IMR-90 (cell line): ENCODE results near the gene BLMH. TPM values are rescaled to one million over a fixed set of nuclear protein-coding genes. Genes with fewer than 3 reads are reported as not detected.

Experiments used
- ATAC-seq: fragments of 200-7000 bp; cut with Tn5 transposase; 2 replicates; pipeline ENCODE4 v1.9.1; 2020; ENCODE audit warnings: low read depth, mild to moderate bottlenecking, moderate library complexity
- BruUV-seq: library from RNA; stranded (reverse); fragments of 400-500 nt; replicated peaks from 2 replicates; lab custom pipeline; 2021; lab: Mats Ljungman, UMichigan
- CTCF ChIA-PET: fragments of 300-600 bp; formaldehyde crosslinking; extraction: SDS; loops from one replicate; lab custom pipeline; 2021; ENCODE audit warnings: antibody characterized with exemption; lab: Yijun Ruan, JAX
- POLR2A ChIA-PET: fragments of 300-600 bp; sonication (Branson Sonifier 250); formaldehyde crosslinking; loops from one replicate; lab custom pipeline; 2022; ENCODE audit warnings: antibody characterized with exemption; ENCODE audit not compliant: unreplicated experiment; lab: Charles Lee
- DNase-seq: peaks from one replicate; pipeline ENCODE4 v3.0.0; 2013
- H2AFZ ChIP-seq: replicated peaks from 2 replicates; pipeline ENCODE3; 2013; ENCODE audit warnings: low read length, mild to moderate bottlenecking; ENCODE audit not compliant: poor library complexity
- H2AK5ac ChIP-seq: 2 replicates; pipeline ENCODE4 v1.6.1; 2013; ENCODE audit warnings: low read depth, low read length, inconsistent platforms
- H2AK9ac ChIP-seq: replicated peaks from 2 replicates; pipeline ENCODE3; 2013; ENCODE audit warnings: mild to moderate bottlenecking, low read depth, low read length, moderate library complexity; ENCODE audit not compliant: poor library complexity
- H2BK120ac ChIP-seq: 2 replicates; pipeline ENCODE4 v1.6.1; 2013; ENCODE audit warnings: low read depth, low read length, inconsistent platforms
- H2BK15ac ChIP-seq: 3 replicates; pipeline ENCODE4 v1.6.1; 2013; ENCODE audit warnings: low read depth, low read length, inconsistent platforms
- H2BK20ac ChIP-seq: 2 replicates; pipeline ENCODE4 v1.6.1; 2013; ENCODE audit warnings: low read depth, mild to moderate bottlenecking, inconsistent platforms, low read length, moderate library complexity
- H2BK5ac ChIP-seq: 2 replicates; pipeline ENCODE4 v1.6.1; 2013; ENCODE audit warnings: mild to moderate bottlenecking, low read depth, low read length, inconsistent platforms; ENCODE audit not compliant: poor library complexity, severe bottlenecking
- H3K14ac ChIP-seq: replicated peaks from 2 replicates; pipeline ENCODE4 v1.6.1; 2013; ENCODE audit warnings: low read depth, low read length, inconsistent platforms
- H3K18ac ChIP-seq: 2 replicates; pipeline ENCODE4 v1.6.1; 2013; ENCODE audit warnings: low read depth, low read length, control low read depth
- H3K23ac ChIP-seq: 2 replicates; pipeline ENCODE4 v1.6.1; 2013; ENCODE audit warnings: low read depth, low read length, inconsistent platforms
- H3K27ac ChIP-seq: 2 replicates; pipeline ENCODE4 v1.5.1; 2013; ENCODE audit warnings: mild to moderate bottlenecking, control low read depth, low read length; ENCODE audit not compliant: insufficient read depth
- H3K27me3 ChIP-seq: 2 replicates; pipeline ENCODE4 v1.6.1; 2013; ENCODE audit warnings: low read length; ENCODE audit not compliant: control insufficient read depth, insufficient read depth
- H3K36me3 ChIP-seq: 2 replicates; pipeline ENCODE4 v1.6.1; 2013; ENCODE audit warnings: low read length, mixed read lengths; ENCODE audit not compliant: control insufficient read depth, insufficient read depth
- H3K4ac ChIP-seq: 2 replicates; pipeline ENCODE4 v1.6.1; 2013; ENCODE audit warnings: low read depth, low read length, inconsistent platforms
- H3K4me1 ChIP-seq: 2 replicates; pipeline ENCODE4 v1.6.1; 2013; ENCODE audit warnings: low read length, mixed read lengths; ENCODE audit not compliant: control insufficient read depth, insufficient read depth
- H3K4me2 ChIP-seq: 2 replicates; pipeline ENCODE4 v1.6.1; 2013; ENCODE audit warnings: low read depth, mild to moderate bottlenecking, control low read depth, low read length, moderate library complexity
- H3K4me3 ChIP-seq: 2 replicates; pipeline ENCODE4 v1.5.1; 2013; ENCODE audit warnings: low read depth, mild to moderate bottlenecking, control low read depth, low read length, moderate library complexity; ENCODE audit not compliant: insufficient read depth
- H3K56ac ChIP-seq: 2 replicates; pipeline ENCODE4 v1.6.1; 2013; ENCODE audit warnings: low read length, inconsistent platforms; ENCODE audit not compliant: insufficient read depth; ENCODE audit errors: extremely low read depth
- H3K79me1 ChIP-seq, 2 experiments: 2 replicates each; pipeline ENCODE4 v1.6.1; 2013; ENCODE audit warnings: low read length in 2 of 2, inconsistent platforms in 1 of 2, low read depth in 1 of 2
- H3K9ac ChIP-seq: 2 replicates; pipeline ENCODE4 v1.6.1; 2013; ENCODE audit warnings: low read depth, low read length, control low read depth
- H3K9me1 ChIP-seq: 2 replicates; pipeline ENCODE4 v1.6.1; 2013; ENCODE audit warnings: low read length, inconsistent platforms; ENCODE audit not compliant: insufficient read depth
- H3K9me3 ChIP-seq: 2 replicates; pipeline ENCODE4 v1.6.1; 2013; ENCODE audit warnings: low read length; ENCODE audit not compliant: control insufficient read depth, insufficient read depth
- H4K20me1 ChIP-seq: 2 replicates; pipeline ENCODE4 v1.6.1; 2013; ENCODE audit warnings: low read length, inconsistent platforms; ENCODE audit not compliant: insufficient read depth
- H4K5ac ChIP-seq: 2 replicates; pipeline ENCODE4 v1.6.1; 2013; ENCODE audit warnings: mild to moderate bottlenecking, low read depth, low read length, control low read depth
- H4K8ac ChIP-seq, 2 experiments: 2 replicates each; pipeline ENCODE4 v1.6.1; 2013; ENCODE audit warnings: low read depth in 2 of 2, low read length in 2 of 2, control low read depth in 1 of 2, inconsistent platforms in 1 of 2
- H4K91ac ChIP-seq: 2 replicates; pipeline ENCODE4 v1.6.1; 2013; ENCODE audit warnings: low read depth, low read length, inconsistent platforms; ENCODE audit not compliant: insufficient read depth
- BHLHE40 ChIP-seq: fragments of 150-350 bp; IDR thresholded peaks from 2 replicates; pipeline ENCODE4 v1.6.1; 2016; ENCODE audit warnings: mild to moderate bottlenecking, low read depth, low read length
- NFE2L2 ChIP-seq: fragments of 150-350 bp; IDR thresholded peaks from 2 replicates; pipeline ENCODE4 v1.6.1; 2016; ENCODE audit warnings: low read depth, mild to moderate bottlenecking, low read length
- USF2 ChIP-seq: fragments of 150-350 bp; IDR thresholded peaks from 2 replicates; pipeline ENCODE4 v1.6.1; 2017; ENCODE audit warnings: mild to moderate bottlenecking, antibody characterized with exemption, low read length, low read depth
- WGBS, 2 experiments: methylation state at CpG; one replicate each; pipeline versions ENCODE4 v1.1.5 to v1.1.7; 2013; ENCODE audit warnings: missing lambda C conversion rate in 2 of 2; ENCODE audit not compliant: insufficient read length in 1 of 2; ENCODE audit errors: extremely low coverage in 2 of 2; 5-methylcytosine and 5-hydroxymethylcytosine counted together
- dilution Hi-C: fragments of 300-500 bp; cut with HindIII; formaldehyde crosslinking; loops from one replicate; pipeline ENCODE4 v1.14.3; 2018; ENCODE audit warnings: low sequenced_read_pairs; ENCODE audit not compliant: unreplicated experiment
- in situ Hi-C: fragments of 300-500 bp; cut with MboI; formaldehyde crosslinking; loops from 3 replicates; pipeline ENCODE4 v1.14.3; 2019; ENCODE audit warnings: low sequenced_read_pairs, inconsistent platforms, mixed read lengths
- intact Hi-C: fragments of 100-400 bp; cut with micrococcal nuclease; formaldehyde crosslinking; loops from 2 replicates; pipeline ENCODE4 v1.10.0; 2022
- polyA plus RNA-seq, 3 experiments: library from polyadenylated mRNA; depleted of rRNA; stranded (reverse); fragments of >200 nt; gene quantifications; 2 replicates each; pipeline ENCODE4 v1.2.3, GENCODE V29; 2012; ENCODE audit warnings: low replicate concordance in 1 of 3
- total RNA-seq: library from RNA; depleted of rRNA; stranded (reverse); fragments of >200 nt; gene quantifications from 2 replicates; pipeline ENCODE4 v1.2.3, GENCODE V29; 2012

BLMH gene
- total and polyA plus RNA-seq, 2 of the 4 experiments (the other 2 are of a cell fraction), result 17.3 to 20.8 TPM

- Histone ChIP-seq H3K9ac (no peak overlapping the region), H2BK120ac (no peak overlapping the region), H2AK5ac (no peak overlapping the region), H2BK15ac (no peak overlapping the region), H3K56ac (no peak overlapping the region), H3K9me3 (no peaks in the 10 kb centered on the region), H3K27me3 (peaks cover 22% of the 10 kb centered on the region), H4K8ac (no peak overlapping the region), H2BK5ac (no peak overlapping the region), H4K20me1 (no peaks in the 10 kb centered on the region), H4K5ac (no peak overlapping the region), H4K91ac (no peak overlapping the region), H3K14ac (no peak overlapping the region), H3K4ac (no peak overlapping the region), H2AK9ac (no peak overlapping the region), H3K18ac (no peak overlapping the region), H2BK20ac (no peak overlapping the region), H3K36me3 (no peaks in the 10 kb centered on the region), H2AFZ (no peak overlapping the region), H3K4me2 (no peak overlapping the region), H3K4me3 (no peak overlapping the region), H3K27ac (no peak overlapping the region), H3K9me1 (no peaks in the 10 kb centered on the region), H3K79me1 (no peaks in the 10 kb centered on the region), H3K23ac (no peak overlapping the region), H3K4me1 (peaks cover 2% of the 10 kb centered on the region; the same call in 1 of the 2 replicates)
- 70% methylated on average over 2 of the region's 5 CpGs; no CpG with 5 or more reads in 1 of the 2 experiments for WGBS, 2 experiments
- intact Hi-C loops (no loop called here), in situ Hi-C loops (loop anchor here (25.0 kb wide), 1 partner anchor 389 kb away; no protein-coding TSS in a partner anchor), dilution Hi-C loops (no loop called here)
- DNase-seq (no peak), ATAC-seq (no peak)
- TF ChIP-seq NFE2L2 (no peak), BHLHE40 (no peak), USF2 (no peak)
- ChIA-PET POLR2A (no interaction called here), CTCF (no interaction called here)
- no TSS peak for BruUV-seq
These were observed 31.6 kb upstream of the BLMH start for GRCh38 chr17:30323262-30323894.
